Measurements from ENCODE around the gene RBMS1.
"Not testable (repeated sequence)": the region's sequence is repeated elsewhere in the genome, so short reads cannot be mapped to it uniquely, and the experiment has no call there.

Gene RBMS1

GRCh38 chr2:160501370-160501769, 7.8 kb upstream of the RBMS1 start:
- no peak for DNase-seq

- DNase-seq, result no peak
These were observed 6.3 kb upstream of the RBMS1 start for GRCh38 chr2:160499865-160500264.

DNA sequence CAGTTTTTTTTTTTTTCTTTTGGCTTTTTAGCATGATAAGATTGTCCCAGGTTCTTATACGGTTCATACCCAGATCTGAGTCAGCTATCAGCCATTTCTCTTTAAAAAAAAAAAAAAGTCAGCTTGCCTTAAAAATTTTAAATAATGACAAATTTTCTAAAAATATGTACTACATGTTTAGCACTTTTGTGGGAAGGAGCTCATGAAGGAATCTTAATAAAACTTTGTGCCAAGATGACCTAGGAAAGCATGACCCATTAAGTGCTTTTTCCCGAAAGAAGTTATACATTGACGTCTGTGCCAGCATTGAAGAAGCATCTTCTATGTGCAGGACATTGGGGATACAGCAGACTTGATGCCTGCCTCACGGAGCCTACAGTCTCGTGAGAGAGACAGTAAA, 4.5 kb upstream of the RBMS1 start:
- peak; percentile 32 for DNase-seq

DNA sequence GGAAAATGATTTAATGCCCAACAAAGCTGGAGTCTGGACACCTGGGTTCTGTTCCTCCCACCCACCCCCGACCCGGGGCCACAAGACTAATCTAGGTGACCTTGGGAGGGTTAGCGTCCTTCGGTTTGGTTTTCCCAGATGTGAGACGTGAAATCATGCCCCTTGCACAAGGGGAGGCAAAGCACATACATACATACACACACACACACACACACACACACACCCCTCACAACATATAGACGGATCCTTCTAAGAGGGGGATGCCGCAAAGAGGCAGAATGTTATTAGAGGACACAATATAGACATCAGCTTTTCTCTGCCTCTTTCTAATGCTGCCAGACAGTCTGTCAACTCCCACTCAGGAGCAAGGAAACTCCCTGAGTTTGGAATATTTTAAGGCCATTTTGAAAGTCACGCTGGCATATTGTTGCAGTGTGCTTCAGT, 616 bp upstream of the RBMS1 start:
- no peak for DNase-seq

DNA sequence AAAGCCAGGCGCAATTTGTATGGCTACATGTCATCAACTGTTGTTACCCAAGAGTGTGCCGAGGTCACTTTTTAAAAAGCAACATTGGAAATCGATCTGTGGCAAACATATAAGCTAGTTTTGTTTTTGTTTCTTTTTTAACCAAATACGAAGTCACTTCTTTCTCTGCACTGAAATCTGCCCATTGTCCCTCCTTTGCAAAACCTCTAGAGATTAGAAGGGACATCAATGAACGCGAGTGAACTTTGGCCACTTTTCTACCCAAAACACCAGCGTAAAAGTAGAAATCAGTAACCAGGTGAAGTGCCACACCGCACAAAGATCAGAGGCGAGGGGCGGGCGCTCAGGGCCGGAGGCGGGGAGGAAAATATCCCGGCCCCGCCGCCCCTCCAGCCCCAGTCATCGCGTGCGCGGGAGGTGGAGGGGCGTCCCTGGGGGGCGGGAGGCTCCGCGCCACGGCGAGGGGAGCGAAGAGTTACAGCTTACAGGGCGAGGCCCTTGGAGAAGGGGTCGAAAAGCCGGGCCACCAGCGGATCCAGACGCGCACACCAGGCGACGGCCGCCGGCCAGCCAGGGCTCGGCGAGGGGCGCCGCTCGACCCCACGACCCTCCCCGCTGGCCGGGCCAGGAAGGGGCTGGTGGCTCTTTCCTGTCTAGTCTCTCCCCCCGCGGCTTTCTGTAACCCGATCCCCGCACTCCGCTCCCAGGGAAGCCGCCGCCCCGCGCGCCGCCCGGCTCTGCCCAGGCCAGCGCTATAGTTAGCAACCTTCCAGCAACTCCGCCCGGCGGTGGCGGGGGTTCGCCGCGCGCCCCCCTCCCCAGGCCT, 993 bp downstream of the RBMS1 start:
- DNase-seq, result peak; percentile 83

- peak; percentile 84 for DNase-seq
These were observed 1.7 kb downstream of the RBMS1 start for GRCh38 chr2:160491911-160492371.

GRCh38 chr2:160490733-160491685, 2.6 kb downstream of the RBMS1 start:
- no peak for DNase-seq

DNA sequence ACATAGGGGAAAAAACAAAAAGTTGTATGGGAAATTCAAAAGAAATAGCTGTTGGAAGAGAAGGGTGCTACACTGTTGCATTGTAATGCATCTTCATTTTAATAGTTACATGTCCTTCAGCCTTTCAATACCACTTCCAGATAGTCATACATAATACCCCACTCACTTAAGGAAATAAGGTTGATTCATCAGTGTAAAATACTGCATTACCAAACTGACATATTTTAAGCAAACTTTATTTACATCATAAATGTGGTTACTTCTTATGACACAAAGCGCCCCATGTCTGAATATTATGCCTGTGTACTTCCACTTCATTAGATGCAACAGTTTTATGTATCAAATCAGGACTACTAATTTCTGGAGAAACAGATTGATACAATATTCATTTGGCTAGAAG, 4.5 kb downstream of the RBMS1 start:
- peak; percentile 60 for DNase-seq

DNA sequence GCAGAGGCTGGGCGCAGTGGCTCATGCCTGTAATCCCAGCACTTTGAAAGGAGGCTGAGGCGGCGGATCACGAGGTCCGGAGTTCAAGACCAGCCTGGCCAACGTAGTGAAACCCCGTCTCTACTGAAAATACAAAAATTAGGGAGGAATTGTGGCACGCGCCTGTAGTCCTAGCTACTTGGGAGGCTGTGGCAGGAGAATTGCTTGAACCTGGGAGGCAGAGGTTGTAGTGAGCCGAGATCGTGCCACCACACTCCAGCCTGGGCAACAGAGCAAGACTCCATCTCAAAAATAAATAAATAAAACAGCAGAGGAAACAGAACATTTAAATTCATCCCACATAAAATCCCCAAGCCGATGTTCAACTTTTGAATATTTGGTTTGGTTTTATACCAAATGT, 5.3 kb downstream of the RBMS1 start:
- not testable (repeated sequence) for DNase-seq

DNA sequence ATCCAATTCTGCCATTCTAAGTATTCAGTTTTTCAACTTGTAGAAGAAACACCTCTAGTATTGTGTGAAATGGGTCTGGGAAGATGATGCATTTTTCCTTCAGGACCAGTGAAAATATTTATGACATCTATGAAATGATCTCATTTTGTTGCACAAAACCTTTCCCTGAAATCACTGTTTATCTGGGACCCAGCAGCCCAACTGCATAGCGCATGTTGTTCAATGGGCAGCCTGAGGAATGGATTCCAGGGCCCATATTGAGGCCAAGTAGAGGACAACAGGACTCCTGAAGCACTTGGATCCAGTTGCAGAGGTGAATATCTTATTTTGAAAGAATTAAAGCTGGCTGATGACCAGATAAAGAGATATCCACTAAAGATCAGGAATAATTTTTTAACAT, 7.3 kb downstream of the RBMS1 start:
- DNase-seq, result no peak

DNA sequence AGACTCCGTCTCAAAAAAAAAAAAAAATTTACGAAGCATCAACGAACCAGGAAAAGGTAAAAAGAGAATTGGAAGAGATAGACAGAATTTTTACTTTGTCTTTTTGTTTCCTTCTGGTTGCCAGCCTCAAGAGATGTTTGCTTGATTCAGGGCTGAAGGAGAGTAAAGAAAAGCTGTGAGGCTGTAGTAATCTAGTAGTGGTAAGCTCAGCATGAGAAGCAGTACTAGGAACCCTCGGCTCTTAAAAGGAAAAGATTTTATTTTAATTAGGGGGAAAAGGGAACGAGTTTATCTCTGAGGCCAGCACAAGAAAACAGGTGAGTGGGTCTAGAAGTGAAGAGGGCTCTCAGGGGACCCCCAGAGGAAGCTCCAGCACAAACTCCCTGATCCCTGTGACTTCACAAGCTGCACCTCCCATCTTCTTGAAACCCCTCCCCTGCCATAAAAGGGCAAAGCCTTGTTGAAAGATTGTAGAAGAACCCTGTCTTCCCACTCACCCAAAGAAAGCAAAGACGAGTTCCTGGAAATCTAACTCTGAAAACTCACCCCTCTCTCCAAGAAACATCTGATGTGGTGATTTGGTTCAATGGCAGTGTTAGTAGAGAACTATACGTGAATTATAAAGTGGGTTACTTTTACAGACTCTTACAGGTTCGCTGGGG, 8.6 kb downstream of the RBMS1 start:
- DNase-seq, result no peak

DNA sequence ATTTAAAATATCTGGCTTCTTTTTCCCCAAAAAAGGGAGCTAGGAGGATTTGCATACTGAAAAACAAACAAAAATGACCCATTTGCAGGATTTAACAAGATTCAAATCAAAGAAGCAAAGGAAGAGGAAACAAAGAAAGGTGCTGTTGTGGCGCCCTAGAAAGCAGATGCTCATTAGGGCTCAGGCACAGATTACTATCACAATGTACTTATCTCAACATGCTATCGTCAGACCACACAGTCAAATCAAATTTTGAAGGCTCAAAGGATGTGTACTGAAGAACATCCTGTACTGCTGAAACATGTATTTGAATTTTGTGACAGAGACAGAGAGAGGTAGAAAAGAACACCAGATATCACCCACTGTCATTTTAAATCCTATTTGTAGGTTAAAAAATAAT, 10.9 kb downstream of the RBMS1 start:
- DNase-seq, result no peak

DNA sequence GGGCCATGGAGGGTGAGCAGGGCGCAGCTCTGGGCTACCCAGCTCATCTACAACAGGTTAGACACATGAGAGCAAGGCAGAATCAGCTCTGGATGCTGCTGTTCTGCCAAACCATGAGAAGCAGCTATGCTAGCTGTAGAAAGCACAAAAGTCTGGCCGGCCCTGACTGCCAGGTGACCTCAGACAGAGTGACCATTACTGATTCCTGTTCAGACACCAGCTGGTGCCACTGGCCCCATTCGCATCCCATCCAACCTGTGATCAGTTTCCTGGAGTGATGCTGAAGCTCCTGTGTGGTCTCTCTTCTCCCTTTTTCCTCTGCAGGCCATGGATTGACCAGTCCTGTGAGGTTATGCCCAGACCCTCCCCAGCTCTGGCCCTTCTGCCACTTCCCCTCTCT, 14.3 kb downstream of the RBMS1 start:
- no peak for DNase-seq

- DNase-seq, result no peak
These were observed 14.9 kb downstream of the RBMS1 start for GRCh38 chr2:160478660-160479059.

GRCh38 chr2:160477032-160477431, 16.6 kb downstream of the RBMS1 start:
- no peak for DNase-seq

DNA sequence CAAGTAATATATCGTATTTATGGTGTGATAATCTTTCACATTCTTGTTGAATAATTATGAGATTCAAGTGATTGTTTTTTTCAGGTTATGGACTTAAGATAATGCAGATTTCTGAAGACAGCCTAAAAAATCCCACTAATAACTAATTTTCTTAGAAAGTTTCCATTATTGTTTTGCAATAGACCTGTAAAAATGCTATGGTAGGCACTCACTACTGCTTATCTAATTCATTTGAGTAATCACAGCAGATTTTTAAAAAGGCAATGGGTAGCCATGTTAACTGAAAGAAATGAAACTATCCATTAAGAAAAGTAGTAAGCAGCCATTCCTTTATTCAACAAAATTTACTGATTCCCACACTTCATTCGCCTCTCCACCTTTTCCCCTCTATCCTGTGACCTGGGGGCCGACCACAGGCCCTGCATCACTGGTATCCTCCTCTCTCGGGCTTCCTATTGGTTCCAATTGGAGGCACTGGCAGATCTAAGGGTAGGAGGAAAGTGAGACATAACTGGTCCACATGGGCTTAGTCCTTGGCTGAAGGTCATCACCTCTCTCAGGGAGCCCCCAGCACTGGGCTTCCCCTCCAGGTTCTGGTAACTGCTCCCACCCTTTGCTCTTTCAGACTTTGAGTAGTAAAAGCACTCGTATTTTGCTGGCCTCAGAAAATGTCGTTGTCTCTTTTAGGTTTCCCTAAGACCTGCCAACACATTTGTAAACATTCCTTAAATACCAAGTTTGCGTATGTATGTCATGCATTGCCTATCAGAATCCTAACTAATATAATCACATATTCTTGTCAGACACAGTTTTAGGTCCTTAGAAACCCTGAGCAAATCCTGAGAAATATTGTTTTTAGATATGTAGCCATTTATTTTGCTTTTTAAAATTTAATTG, 18.5 kb downstream of the RBMS1 start:
- peak; percentile 55 for DNase-seq

- no peak for DNase-seq
These were observed 19.3 kb downstream of the RBMS1 start for GRCh38 chr2:160474319-160474645.

DNA sequence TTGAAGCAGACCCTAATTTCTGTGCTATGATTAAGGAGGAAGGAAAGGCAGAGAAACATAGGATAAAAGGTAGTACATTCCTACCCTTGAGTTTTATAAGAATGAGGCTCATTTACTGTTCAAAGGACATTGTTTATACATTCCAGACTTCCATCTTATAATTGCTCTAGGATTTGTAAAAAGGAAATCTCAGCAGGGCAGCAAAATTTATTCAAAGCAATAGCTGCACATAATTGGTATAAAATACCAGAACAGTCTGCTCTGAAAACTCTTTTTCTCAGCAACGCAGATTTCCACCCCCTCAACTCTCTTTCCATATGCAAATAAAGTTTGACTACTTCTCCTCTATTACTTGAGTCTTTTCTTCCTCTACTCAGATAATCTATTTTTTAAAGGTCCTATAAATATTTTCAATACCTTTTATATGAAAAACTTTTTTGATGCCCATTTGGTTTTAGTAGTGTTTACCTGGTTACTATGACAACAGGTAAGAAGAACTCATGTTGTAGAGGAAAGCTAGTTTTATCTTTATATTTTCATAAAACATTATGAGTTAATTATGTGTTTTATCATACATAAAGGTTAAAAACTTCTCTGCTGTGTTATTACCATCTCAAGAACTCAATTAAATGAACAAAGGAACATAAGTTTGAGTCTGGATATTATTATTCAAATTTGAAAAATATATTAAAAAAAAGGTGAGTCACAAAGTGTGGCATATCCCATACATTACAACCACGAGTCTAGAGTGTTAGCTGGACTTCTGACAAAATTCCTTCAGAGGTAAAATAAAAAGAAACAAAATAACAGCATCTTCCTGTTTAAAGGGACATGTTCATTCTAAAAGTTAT, 19.9 kb downstream of the RBMS1 start:
- peak; percentile 43 for DNase-seq

DNA sequence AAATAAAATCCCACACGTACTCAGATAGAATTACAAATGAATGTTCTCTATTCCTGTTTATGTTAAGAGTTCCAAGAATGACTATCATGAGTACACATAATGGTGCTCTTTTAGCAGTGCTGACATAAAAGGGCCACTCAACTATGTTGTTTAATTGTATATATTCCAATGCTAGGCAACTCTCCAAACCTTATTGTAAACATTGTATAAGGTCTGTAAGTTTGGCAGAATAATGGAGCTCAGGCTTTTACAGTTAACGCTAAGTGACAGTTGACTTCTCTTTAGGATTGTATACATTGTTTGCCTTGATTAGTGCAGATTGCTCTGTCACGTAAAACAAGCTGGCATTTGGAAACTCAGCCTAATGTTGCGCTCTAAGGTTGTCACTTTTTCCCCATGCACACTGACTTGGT, 20.8 kb downstream of the RBMS1 start:
- DNase-seq, result peak; percentile 74

- DNase-seq, result peak; percentile 30
These were observed 21.7 kb downstream of the RBMS1 start for GRCh38 chr2:160471950-160472349.

- DNase-seq, result peak; percentile 22
These were observed 23.9 kb downstream of the RBMS1 start for GRCh38 chr2:160469621-160470204.

Measured in fibroblast of skin of right biceps (primary cell).